ENCODE measurements around the gene CYSTM1. TPM values are rescaled to one million over a fixed set of nuclear protein-coding genes. Genes with fewer than 3 reads are reported as not detected.

CYSTM1 gene, protein sequence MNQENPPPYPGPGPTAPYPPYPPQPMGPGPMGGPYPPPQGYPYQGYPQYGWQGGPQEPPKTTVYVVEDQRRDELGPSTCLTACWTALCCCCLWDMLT
- polyA plus RNA-seq (ENCODE audit: insufficient read length in 10 of 10) = 10 to 100 TPM; 19.6 to 40.6 (median 37.0) TPM
- long read RNA-seq, donor 1, transcript CYSTM1-201 (3 exons, 1,336 nt) = major isoform, 28 of 37 reads
- long read RNA-seq, donor 1, partial matches to known transcripts = 9 of 37 reads
- long read RNA-seq, donor 1, other reads (novel, unspliced or antisense) = 0 of 37 reads
- long read RNA-seq, donor 2, transcript CYSTM1-201 (3 exons, 1,336 nt) = major isoform, 23 of 35 reads
- long read RNA-seq, donor 2, partial matches to known transcripts = 12 of 35 reads
- long read RNA-seq, donor 2, other reads (novel, unspliced or antisense) = 0 of 35 reads
- long read RNA-seq, donor 3 = 0 reads
- long read RNA-seq, donor 4, transcript CYSTM1-201 (3 exons, 1,336 nt) = major isoform, 19 of 28 reads
- long read RNA-seq, donor 4, partial matches to known transcripts = 8 of 28 reads
- long read RNA-seq, donor 4, other reads (novel, unspliced or antisense) = 0 of 28 reads
- long read RNA-seq, donor 5, transcript CYSTM1-201 (3 exons, 1,336 nt) = major isoform, 43 of 45 reads
- long read RNA-seq, donor 5, partial matches to known transcripts = 0 of 45 reads
- long read RNA-seq, donor 5, other reads (novel, unspliced or antisense) = 0 of 45 reads
- long read RNA-seq, donor 6, transcript CYSTM1-201 (3 exons, 1,336 nt) = major isoform, 23 of 35 reads
- long read RNA-seq, donor 6, partial matches to known transcripts = 11 of 35 reads
- long read RNA-seq, donor 6, other reads (novel, unspliced or antisense) = 0 of 35 reads
- long read RNA-seq, donor 7, transcript CYSTM1-201 (3 exons, 1,336 nt) = major isoform, 15 of 15 reads
- long read RNA-seq, donor 7, partial matches to known transcripts = 0 of 15 reads
- long read RNA-seq, donor 7, other reads (novel, unspliced or antisense) = 0 of 15 reads
- long read RNA-seq, donor 8, transcript CYSTM1-201 (3 exons, 1,336 nt) = major isoform, 9 of 53 reads
- long read RNA-seq, donor 8, partial matches to known transcripts = 25 of 53 reads
- long read RNA-seq, donor 8, other reads (novel, unspliced or antisense) = 19 of 53 reads
- long read RNA-seq, donor 9, partial matches to known transcripts = 5 of 6 reads
- long read RNA-seq, donor 9, other reads (novel, unspliced or antisense) = 0 of 6 reads

DNA sequence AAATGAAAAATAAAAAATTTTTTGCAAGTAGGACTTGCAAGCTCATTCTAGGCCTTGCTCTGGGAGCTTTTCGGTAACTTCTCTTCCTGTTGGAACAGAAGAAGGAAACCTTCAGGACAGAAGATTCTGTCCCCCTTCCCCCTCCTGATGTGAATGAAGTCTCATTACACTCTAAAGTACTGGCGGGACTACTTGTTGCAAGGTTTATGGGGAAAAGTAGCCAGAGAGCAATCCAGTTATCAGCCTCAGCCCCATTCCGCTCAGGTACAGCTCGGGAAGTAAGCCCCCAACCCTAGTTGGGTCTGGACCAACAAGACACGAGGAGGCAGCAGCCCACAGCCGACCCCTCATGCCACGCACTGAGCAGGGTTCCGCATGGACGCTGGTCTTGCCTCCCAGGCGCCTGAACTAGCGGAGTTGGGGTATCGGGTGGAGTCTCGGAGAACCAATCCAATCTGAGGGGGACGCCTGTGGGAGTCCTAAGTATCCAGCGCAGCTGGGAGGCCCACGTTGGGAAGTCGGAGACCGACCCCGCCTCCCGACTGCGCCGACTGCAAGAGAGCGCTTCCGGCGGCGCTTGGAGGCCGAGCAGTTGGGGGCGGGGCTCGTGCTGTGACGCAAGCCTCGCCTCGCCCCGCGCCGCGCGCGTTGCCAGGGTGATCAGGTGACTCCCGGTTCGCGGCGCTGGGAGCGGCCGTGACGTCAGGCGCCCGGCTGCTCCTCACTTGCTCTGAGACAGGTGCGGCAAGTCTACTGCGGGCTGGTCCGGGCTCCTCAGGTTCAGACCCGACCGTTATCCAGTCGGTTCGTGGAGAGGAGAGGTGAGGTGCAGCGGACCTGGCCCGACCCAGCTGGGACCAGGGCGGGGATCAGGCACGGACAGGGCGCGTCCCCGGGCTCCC, at the start of gene CYSTM1:
Gene CYSTM1 (plus strand): TSS at position 724 of the 902 bp plus-strand sequence. CDS start 19,278 bp downstream, outside the sequence.
- peak; percentile 94 to 98 (median 98) for DNase-seq

DNA sequence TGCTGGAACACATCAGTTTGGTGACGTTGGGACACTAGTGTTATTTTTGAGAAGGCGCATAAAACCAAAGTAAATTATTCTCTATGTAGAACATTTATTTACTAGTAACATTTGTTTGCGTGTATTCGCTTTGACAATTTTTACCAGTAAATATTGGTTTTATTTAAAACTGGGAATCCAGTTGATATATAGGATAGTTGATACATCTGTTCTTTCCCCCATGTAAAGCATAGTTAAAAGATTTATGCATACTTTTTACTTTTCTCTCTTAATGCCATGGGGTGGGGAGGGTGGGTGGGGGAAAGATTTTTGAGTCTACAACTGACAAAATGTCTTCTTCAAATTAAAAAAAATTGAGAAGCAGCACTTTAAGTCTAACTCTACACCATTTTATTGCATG, 49.4 kb upstream of the CYSTM1 start, which contains the start of gene IGIP:
Gene IGIP (plus strand): TSS at position 301 of the 400 bp plus-strand sequence. CDS start 2,540 bp downstream, outside the sequence.
- no peak for DNase-seq

GRCh38 chr5:140126315-140127012, 48.5 kb upstream of the CYSTM1 start:
- DNase-seq = no peak

DNA sequence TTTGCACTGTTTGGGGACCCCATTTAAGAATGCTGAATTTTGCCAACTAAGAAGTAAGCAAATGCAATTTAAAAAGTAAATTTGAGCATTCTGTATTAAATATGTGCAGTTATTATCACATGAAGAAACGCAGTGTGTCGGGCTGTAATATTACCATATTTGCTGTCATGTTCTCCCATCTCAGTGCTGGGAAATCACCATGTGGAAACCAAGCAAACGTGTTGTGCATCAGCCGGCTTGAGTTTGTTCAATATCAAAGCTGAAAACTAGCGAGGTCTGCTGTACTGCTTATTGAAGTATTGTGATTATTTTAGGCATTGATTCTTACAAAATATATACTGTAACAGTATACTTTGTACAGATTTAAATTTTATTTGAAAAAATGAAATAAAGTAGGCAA, 46.6 kb upstream of the CYSTM1 start:
- no peak for DNase-seq

GRCh38 chr5:140130949-140131733, 43.8 kb upstream of the CYSTM1 start:
- DNase-seq = no peak

GRCh38 chr5:140131967-140132409, 43.0 kb upstream of the CYSTM1 start:
- peak in 1 of 3 donors; percentile 88 for DNase-seq

- no peak for DNase-seq
Measured at GRCh38 chr5:140133514-140134167, 41.3 kb upstream of the CYSTM1 start.

- DNase-seq = no peak
Measured at GRCh38 chr5:140134277-140134935, 40.6 kb upstream of the CYSTM1 start.

- no peak for DNase-seq
Measured at GRCh38 chr5:140135127-140135526, 39.9 kb upstream of the CYSTM1 start.

- no peak for DNase-seq
Measured at GRCh38 chr5:140136624-140137023, 38.4 kb upstream of the CYSTM1 start.

- DNase-seq = no peak
Measured at GRCh38 chr5:140140435-140140834, 34.6 kb upstream of the CYSTM1 start.

- no peak for DNase-seq
Measured at GRCh38 chr5:140141241-140141640, 33.7 kb upstream of the CYSTM1 start.

DNA sequence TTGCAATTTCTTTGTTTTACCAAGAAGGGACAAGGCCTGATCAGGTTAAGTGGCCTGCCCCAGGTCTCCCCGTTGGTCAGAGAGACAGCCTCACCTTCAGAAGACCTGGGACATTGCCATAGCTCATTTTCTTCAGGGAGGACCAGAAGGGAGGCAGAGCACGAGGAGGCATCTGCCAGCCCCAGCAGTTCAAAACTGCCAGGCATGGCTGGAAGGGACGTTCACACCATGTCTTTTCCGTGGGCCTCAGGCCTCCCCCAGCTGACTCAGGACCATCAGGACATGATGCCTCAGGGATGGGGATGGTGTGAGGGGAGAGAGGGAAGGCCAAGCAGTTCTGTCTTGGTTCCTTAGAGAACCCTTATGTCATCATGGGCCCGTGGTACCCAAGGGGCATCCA, 32.7 kb upstream of the CYSTM1 start:
- no peak for DNase-seq

- no peak for DNase-seq
Measured at GRCh38 chr5:140142856-140143255, 32.1 kb upstream of the CYSTM1 start.

DNA sequence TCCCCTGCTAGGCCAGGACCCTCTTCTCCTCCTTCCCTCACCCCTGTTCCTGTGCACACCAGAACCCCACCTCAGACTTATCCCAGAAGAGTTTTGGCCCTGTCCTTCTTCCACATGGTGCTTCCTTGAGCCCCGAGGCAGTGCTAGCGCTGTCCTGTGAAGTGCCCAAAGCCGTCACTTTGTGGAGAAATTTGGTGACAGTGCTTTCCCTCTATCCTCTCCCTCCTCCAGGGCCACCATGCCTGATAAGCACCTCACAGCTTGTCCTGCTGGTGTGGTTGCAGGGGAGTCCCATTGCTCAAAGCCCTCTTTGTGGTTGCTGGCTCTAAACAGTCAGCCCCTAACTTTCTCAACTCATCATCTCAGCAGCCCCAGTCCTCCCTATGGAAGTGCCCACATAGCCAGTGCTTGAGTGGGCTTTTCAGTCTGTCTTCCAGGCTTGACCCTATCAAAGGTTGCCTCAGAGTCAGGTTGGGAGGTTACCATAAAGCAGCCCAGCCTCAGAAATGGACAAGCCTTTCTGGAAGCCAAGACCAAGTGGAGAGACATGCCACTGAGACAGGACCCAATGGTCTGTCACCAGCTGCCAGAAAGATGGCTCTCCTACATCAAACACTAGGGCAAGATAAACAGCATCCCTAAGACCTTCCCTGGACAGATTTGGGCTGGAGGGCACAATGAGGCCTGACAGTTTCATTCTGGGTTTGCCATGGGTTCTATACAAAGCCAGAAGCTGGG, 31.3 kb upstream of the CYSTM1 start:
- no peak for DNase-seq

GRCh38 chr5:140145256-140145655, 29.7 kb upstream of the CYSTM1 start:
- DNase-seq = no peak

DNA sequence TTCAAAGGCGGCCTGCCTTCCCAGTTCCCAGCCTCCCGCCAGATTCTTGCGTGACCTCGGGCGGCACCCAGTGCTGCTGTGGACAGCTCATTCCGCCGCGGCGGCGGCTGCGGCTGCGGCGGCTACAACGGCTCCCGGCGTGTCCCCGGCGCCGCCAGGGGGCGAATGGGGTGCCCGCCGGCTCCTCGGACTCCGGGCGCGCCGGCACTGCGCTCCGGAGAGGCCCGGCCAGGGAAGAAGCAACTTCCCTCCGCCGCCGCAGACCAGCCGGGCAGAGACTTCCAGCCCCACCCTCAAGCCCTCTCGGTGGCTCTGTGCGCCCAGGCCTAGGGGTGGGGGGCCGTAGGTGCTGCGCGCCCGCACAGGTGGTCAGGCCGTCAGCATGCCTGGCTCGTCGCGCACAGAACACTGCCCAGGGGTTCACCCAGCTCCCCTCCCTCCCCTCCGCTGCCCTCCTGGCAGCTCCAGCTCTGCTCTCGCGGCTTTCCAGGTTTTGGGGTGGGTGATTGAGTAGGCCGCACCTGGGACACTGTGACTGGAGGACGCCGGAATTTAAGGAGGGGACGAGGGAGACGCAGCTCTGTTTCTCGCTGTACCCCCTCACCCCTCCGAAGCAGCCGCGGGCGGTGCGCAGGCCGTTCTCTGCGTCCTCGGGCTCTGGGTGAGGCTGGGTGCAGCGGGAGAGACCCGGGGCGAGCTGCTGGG, 29.0 kb upstream of the CYSTM1 start:
- peak; percentile 43 to 79 (median 66) for DNase-seq

All from muscle of back (tissue), 13 donors.